Stimulated activated naive CD8-positive, alpha-beta T cell treated with anti-CD3 and anti-CD28 coated beads, Interleukin-15, amount 100 ng/mL, for 72 hours (primary cell): ENCODE measurements around the gene KCND3.
A peak's percentile ranks its signal among the peaks of the same experiment; 100 is the strongest.

Experiments used
- ATAC-seq: fragments of 150-1000 bp; cut with Tn5 transposase; 2 replicates; pipeline ENCODE4 v1.10.0; 2021; ENCODE audit warnings: mild to moderate bottlenecking, moderate library complexity
- DNase-seq, 2 donors: peaks; one replicate each; pipeline ENCODE4 v3.0.0; 2021 to 2022
- H3K27ac Mint-ChIP-seq, 2 donors: one replicate each; pipeline ENCODE4 v1.8.0; 2022; ENCODE audit warnings: mild to moderate bottlenecking in 2 of 2, mixed read lengths in 2 of 2, moderate library complexity in 2 of 2
- H3K27me3 Mint-ChIP-seq: one replicate; pipeline ENCODE4 v1.8.0; 2022; ENCODE audit warnings: mixed read lengths
- H3K4me1 Mint-ChIP-seq: one replicate; pipeline ENCODE4 v1.8.0; 2022; ENCODE audit warnings: mild to moderate bottlenecking, mixed read lengths
- H3K4me3 Mint-ChIP-seq, 2 donors: one replicate each; pipeline ENCODE4 v1.8.0; 2022; ENCODE audit warnings: mild to moderate bottlenecking in 2 of 2, mixed read lengths in 2 of 2, moderate library complexity in 1 of 2
- H3K9me3 Mint-ChIP-seq, 2 donors: one replicate each; pipeline ENCODE4 v1.8.0; 2022; ENCODE audit warnings: mixed read lengths in 2 of 2

Gene KCND3

GRCh38 chr1:111841746-111842145 lies 147.7 kb downstream of the KCND3 start:
- Mint-ChIP-seq H3K4me3 (no peak overlapping the region), H3K9me3 (no peaks in the 10 kb centered on the region), H3K27ac (no peak overlapping the region), H3K27me3 (peaks cover 29% of the 10 kb centered on the region), H3K4me1 (no peaks in the 10 kb centered on the region)
- ATAC-seq, result no peak
- DNase-seq, result no peak

GRCh38 chr1:111841189-111841588 lies 148.3 kb downstream of the KCND3 start:
- ATAC-seq, result no peak
- Mint-ChIP-seq H3K4me3 (no peak overlapping the region), H3K9me3 (no peaks in the 10 kb centered on the region), H3K27ac (peak overlapping the region in 1 of 2 donors; percentile 61), H3K27me3 (peaks cover 25% of the 10 kb centered on the region), H3K4me1 (no peaks in the 10 kb centered on the region)
- no peak for DNase-seq

GRCh38 chr1:111837393-111837792 lies 152.1 kb downstream of the KCND3 start:
- no peak for ATAC-seq
- H3K4me1 Mint-ChIP-seq, result no peaks in the 10 kb centered on the region
- DNase-seq, result no peak
- H3K27ac Mint-ChIP-seq, result peak overlapping the region in 1 of 2 donors; percentile 91
- peaks cover 19% of the 10 kb centered on the region for H3K27me3 Mint-ChIP-seq
- H3K4me3 Mint-ChIP-seq, result no peak overlapping the region
- no peaks in the 10 kb centered on the region for H3K9me3 Mint-ChIP-seq

- Mint-ChIP-seq H3K9me3 (no peaks in the 10 kb centered on the region), H3K27me3 (peaks cover 15% of the 10 kb centered on the region), H3K4me3 (no peak overlapping the region), H3K4me1 (no peaks in the 10 kb centered on the region), H3K27ac (no peak overlapping the region)
- ATAC-seq (no peak), DNase-seq (no peak)
These were observed 153.4 kb downstream of the KCND3 start for GRCh38 chr1:111836111-111836510.

- Mint-ChIP-seq H3K4me1 (no peaks in the 10 kb centered on the region), H3K4me3 (no peak overlapping the region), H3K27ac (no peak overlapping the region), H3K9me3 (no peaks in the 10 kb centered on the region), H3K27me3 (peaks cover 9% of the 10 kb centered on the region)
- DNase-seq (no peak), ATAC-seq (no peak)
These were observed 154.0 kb downstream of the KCND3 start for GRCh38 chr1:111835514-111835913.

GRCh38 chr1:111834956-111835355 lies 154.5 kb downstream of the KCND3 start:
- no peaks in the 10 kb centered on the region for H3K9me3 Mint-ChIP-seq
- peaks cover 7% of the 10 kb centered on the region for H3K27me3 Mint-ChIP-seq
- ATAC-seq (no peak), DNase-seq (no peak)
- no peaks in the 10 kb centered on the region for H3K4me1 Mint-ChIP-seq
- no peak overlapping the region for H3K27ac Mint-ChIP-seq
- no peak overlapping the region for H3K4me3 Mint-ChIP-seq

GRCh38 chr1:111833334-111833733 lies 156.1 kb downstream of the KCND3 start:
- no peak for ATAC-seq
- Mint-ChIP-seq H3K4me3 (no peak overlapping the region), H3K27me3 (peaks cover 13% of the 10 kb centered on the region), H3K9me3 (no peaks in the 10 kb centered on the region), H3K27ac (no peak overlapping the region), H3K4me1 (no peaks in the 10 kb centered on the region)
- no peak for DNase-seq

GRCh38 chr1:111832521-111833155 lies 156.8 kb downstream of the KCND3 start:
- Mint-ChIP-seq H3K27me3 (peaks cover 14% of the 10 kb centered on the region), H3K4me3 (no peak overlapping the region), H3K27ac (no peak overlapping the region), H3K9me3 (no peaks in the 10 kb centered on the region), H3K4me1 (no peaks in the 10 kb centered on the region)
- ATAC-seq (no peak), DNase-seq (no peak)

GRCh38 chr1:111831153-111831552 lies 158.3 kb downstream of the KCND3 start:
- H3K4me1 Mint-ChIP-seq, result no peaks in the 10 kb centered on the region
- H3K27ac Mint-ChIP-seq, result no peak overlapping the region
- no peak for DNase-seq
- no peak for ATAC-seq
- H3K4me3 Mint-ChIP-seq, result no peak overlapping the region
- H3K27me3 Mint-ChIP-seq, result peaks cover 14% of the 10 kb centered on the region
- no peaks in the 10 kb centered on the region for H3K9me3 Mint-ChIP-seq

GRCh38 chr1:111827946-111828345 lies 161.5 kb downstream of the KCND3 start:
- no peaks in the 10 kb centered on the region for H3K4me1 Mint-ChIP-seq
- no peak for ATAC-seq
- DNase-seq, result no peak
- peaks cover 12% of the 10 kb centered on the region for H3K27me3 Mint-ChIP-seq
- no peak overlapping the region for H3K4me3 Mint-ChIP-seq
- H3K9me3 Mint-ChIP-seq, result no peaks in the 10 kb centered on the region
- no peak overlapping the region for H3K27ac Mint-ChIP-seq

GRCh38 chr1:111826278-111826677 lies 163.2 kb downstream of the KCND3 start:
- peaks cover 17% of the 10 kb centered on the region for H3K27me3 Mint-ChIP-seq
- H3K4me3 Mint-ChIP-seq, result no peak overlapping the region
- ATAC-seq (no peak), DNase-seq (no peak)
- H3K27ac Mint-ChIP-seq, result no peak overlapping the region
- H3K4me1 Mint-ChIP-seq, result no peaks in the 10 kb centered on the region
- no peaks in the 10 kb centered on the region for H3K9me3 Mint-ChIP-seq

GRCh38 chr1:111825217-111825616 lies 164.3 kb downstream of the KCND3 start:
- no peaks in the 10 kb centered on the region for H3K9me3 Mint-ChIP-seq
- H3K4me1 Mint-ChIP-seq, result no peaks in the 10 kb centered on the region
- ATAC-seq (no peak), DNase-seq (no peak)
- H3K4me3 Mint-ChIP-seq, result no peak overlapping the region
- peaks cover 17% of the 10 kb centered on the region for H3K27me3 Mint-ChIP-seq
- no peak overlapping the region for H3K27ac Mint-ChIP-seq

- Mint-ChIP-seq H3K27me3 (peaks cover 10% of the 10 kb centered on the region), H3K27ac (no peak overlapping the region), H3K4me1 (no peaks in the 10 kb centered on the region), H3K9me3 (no peaks in the 10 kb centered on the region), H3K4me3 (no peak overlapping the region)
- ATAC-seq (no peak), DNase-seq (no peak)
These were observed 167.3 kb downstream of the KCND3 start for GRCh38 chr1:111822138-111822537.

GRCh38 chr1:111821121-111821745 lies 168.2 kb downstream of the KCND3 start:
- no peak for ATAC-seq
- no peaks in the 10 kb centered on the region for H3K4me1 Mint-ChIP-seq

GRCh38 chr1:111819566-111820263 lies 169.8 kb downstream of the KCND3 start:
- no peak overlapping the region for H3K27ac Mint-ChIP-seq
- no peak overlapping the region for H3K4me3 Mint-ChIP-seq
- ATAC-seq, result no peak
- H3K9me3 Mint-ChIP-seq, result no peaks in the 10 kb centered on the region
- no peaks in the 10 kb centered on the region for H3K4me1 Mint-ChIP-seq
- no peak for DNase-seq
- peaks cover 10% of the 10 kb centered on the region for H3K27me3 Mint-ChIP-seq

More at GRCh38 chr1:111821121-111821745, 168.2 kb downstream of the KCND3 start:
- Mint-ChIP-seq H3K9me3 (no peaks in the 10 kb centered on the region), H3K27me3 (peaks cover 10% of the 10 kb centered on the region), H3K27ac (no peak overlapping the region), H3K4me3 (no peak overlapping the region)
- DNase-seq, result no peak

- no peak overlapping the region for H3K27ac Mint-ChIP-seq
- no peaks in the 10 kb centered on the region for H3K4me1 Mint-ChIP-seq
- H3K4me3 Mint-ChIP-seq, result no peak overlapping the region
- H3K27me3 Mint-ChIP-seq, result peaks cover 10% of the 10 kb centered on the region
- no peak for DNase-seq
- ATAC-seq, result no peak
- H3K9me3 Mint-ChIP-seq, result no peaks in the 10 kb centered on the region
These were observed 170.9 kb downstream of the KCND3 start for GRCh38 chr1:111818546-111818945.
